Measurements from ENCODE around the gene COL26A1.

The COL26A1 gene

GRCh38 chr7:101393865-101394264 is 31.2 kb downstream of the COL26A1 start:
- Histone ChIP-seq H3K4me3 (no peak overlapping the region), H3K9ac (ENCODE audit: insufficient read length) (no peak overlapping the region), H3K27ac (no peak overlapping the region), H3K9me3 (ENCODE audit: low read depth, low read length) (no peaks in the 10 kb centered on the region), H3K36me3 (ENCODE audit: insufficient read depth, low read length) (no peaks in the 10 kb centered on the region)
- no peak for TF ChIP-seq EZH2 (IDR thresholded peaks at IDR 0.05)
- TF ChIP-seq POLR2AphosphoS5 (IDR thresholded peaks at IDR 0.05; ENCODE audit: borderline replicate concordance, low read depth, low read length) = no peak
- no peak for TF ChIP-seq FOXP2 (optimal IDR thresholded peaks at IDR 0.05; ENCODE audit: control extremely low read depth, extremely low read length, insufficient read depth)
- no peak for DNase-seq (ENCODE audit: low read depth, low spot score)

GRCh38 chr7:101395376-101395775 is 32.7 kb downstream of the COL26A1 start:
- H3K4me3 ChIP-seq = no peak overlapping the region
- DNase-seq (ENCODE audit: low read depth, low spot score) = no peak
- TF ChIP-seq EZH2 (IDR thresholded peaks at IDR 0.05) (no peak), POLR2AphosphoS5 (IDR thresholded peaks at IDR 0.05; ENCODE audit: borderline replicate concordance, low read depth, low read length) (no peak), FOXP2 (optimal IDR thresholded peaks at IDR 0.05; ENCODE audit: control extremely low read depth, extremely low read length, insufficient read depth) (no peak)
- H3K27ac ChIP-seq = no peak overlapping the region
- no peak overlapping the region for H3K9ac ChIP-seq (ENCODE audit: insufficient read length)
- H3K9me3 ChIP-seq (ENCODE audit: low read depth, low read length) = no peaks in the 10 kb centered on the region
- H3K36me3 ChIP-seq (ENCODE audit: insufficient read depth, low read length) = no peaks in the 10 kb centered on the region

GRCh38 chr7:101397243-101397642 is 34.6 kb downstream of the COL26A1 start:
- no peak for TF ChIP-seq POLR2AphosphoS5 (IDR thresholded peaks at IDR 0.05; ENCODE audit: borderline replicate concordance, low read depth, low read length)
- no peak for TF ChIP-seq FOXP2 (optimal IDR thresholded peaks at IDR 0.05; ENCODE audit: control extremely low read depth, extremely low read length, insufficient read depth)
- no peak for TF ChIP-seq EZH2 (IDR thresholded peaks at IDR 0.05)
- Histone ChIP-seq H3K4me3 (no peak overlapping the region), H3K9ac (ENCODE audit: insufficient read length) (no peak overlapping the region)

GRCh38 chr7:101397770-101398324 is 35.2 kb downstream of the COL26A1 start:
- TF ChIP-seq EZH2 (IDR thresholded peaks at IDR 0.05) (no peak), POLR2AphosphoS5 (IDR thresholded peaks at IDR 0.05; ENCODE audit: borderline replicate concordance, low read depth, low read length) (no peak), FOXP2 (optimal IDR thresholded peaks at IDR 0.05; ENCODE audit: control extremely low read depth, extremely low read length, insufficient read depth) (no peak)
- no peak for DNase-seq (ENCODE audit: low read depth, low spot score)
- Histone ChIP-seq H3K9ac (ENCODE audit: insufficient read length) (no peak overlapping the region), H3K27ac (no peak overlapping the region), H3K36me3 (ENCODE audit: insufficient read depth, low read length) (no peaks in the 10 kb centered on the region), H3K9me3 (ENCODE audit: low read depth, low read length) (no peaks in the 10 kb centered on the region), H3K4me3 (no peak overlapping the region)

More at GRCh38 chr7:101397243-101397642, 34.6 kb downstream of the COL26A1 start:
- H3K9me3 ChIP-seq (ENCODE audit: low read depth, low read length) = no peaks in the 10 kb centered on the region
- no peak overlapping the region for H3K27ac ChIP-seq
- no peaks in the 10 kb centered on the region for H3K36me3 ChIP-seq (ENCODE audit: insufficient read depth, low read length)
- no peak for DNase-seq (ENCODE audit: low read depth, low spot score)

- Histone ChIP-seq H3K36me3 (ENCODE audit: insufficient read depth, low read length) (no peaks in the 10 kb centered on the region), H3K27ac (no peak overlapping the region), H3K9me3 (ENCODE audit: low read depth, low read length) (no peaks in the 10 kb centered on the region), H3K4me3 (no peak overlapping the region), H3K9ac (ENCODE audit: insufficient read length) (no peak overlapping the region)
- no peak for TF ChIP-seq POLR2AphosphoS5 (IDR thresholded peaks at IDR 0.05; ENCODE audit: borderline replicate concordance, low read depth, low read length)
- TF ChIP-seq EZH2 (IDR thresholded peaks at IDR 0.05) = no peak
- TF ChIP-seq FOXP2 (optimal IDR thresholded peaks at IDR 0.05; ENCODE audit: control extremely low read depth, extremely low read length, insufficient read depth) = no peak
- no peak for DNase-seq (ENCODE audit: low read depth, low spot score)
Measured at GRCh38 chr7:101398396-101399289, 36.0 kb downstream of the COL26A1 start.

GRCh38 chr7:101399759-101400158 is 37.1 kb downstream of the COL26A1 start:
- TF ChIP-seq POLR2AphosphoS5 (IDR thresholded peaks at IDR 0.05; ENCODE audit: borderline replicate concordance, low read depth, low read length) (no peak), FOXP2 (optimal IDR thresholded peaks at IDR 0.05; ENCODE audit: control extremely low read depth, extremely low read length, insufficient read depth) (no peak), EZH2 (IDR thresholded peaks at IDR 0.05) (no peak)
- Histone ChIP-seq H3K27ac (0 out of 2 replicates have a peak overlapping the region, but pooled peaks have one; percentile 46), H3K9me3 (ENCODE audit: low read depth, low read length) (no peaks in the 10 kb centered on the region), H3K9ac (ENCODE audit: insufficient read length) (no peak overlapping the region), H3K4me3 (no peak overlapping the region), H3K36me3 (ENCODE audit: insufficient read depth, low read length) (no peaks in the 10 kb centered on the region)
- DNase-seq (ENCODE audit: low read depth, low spot score) = no peak

- H3K36me3 ChIP-seq (ENCODE audit: insufficient read depth, low read length) = no peaks in the 10 kb centered on the region
- no peak overlapping the region for H3K4me3 ChIP-seq
- TF ChIP-seq POLR2AphosphoS5 (IDR thresholded peaks at IDR 0.05; ENCODE audit: borderline replicate concordance, low read depth, low read length) = no peak
- no peak overlapping the region for H3K9ac ChIP-seq (ENCODE audit: insufficient read length)
- no peak for DNase-seq (ENCODE audit: low read depth, low spot score)
- H3K9me3 ChIP-seq (ENCODE audit: low read depth, low read length) = no peaks in the 10 kb centered on the region
- H3K27ac ChIP-seq = peak overlapping the region; percentile 93; the same call in 1 of the 2 replicates
Measured at GRCh38 chr7:101400751-101401150, 38.1 kb downstream of the COL26A1 start.

GRCh38 chr7:101401390-101402080 is 38.9 kb downstream of the COL26A1 start:
- Histone ChIP-seq H3K9me3 (ENCODE audit: low read depth, low read length) (no peaks in the 10 kb centered on the region), H3K36me3 (ENCODE audit: insufficient read depth, low read length) (no peaks in the 10 kb centered on the region), H3K4me3 (peak overlapping the region; percentile 72), H3K27ac (peak overlapping the region; percentile 93), H3K9ac (ENCODE audit: insufficient read length) (no peak overlapping the region)
- no peak for DNase-seq (ENCODE audit: low read depth, low spot score)
- TF ChIP-seq FOXP2 (optimal IDR thresholded peaks at IDR 0.05; ENCODE audit: control extremely low read depth, extremely low read length, insufficient read depth) = no peak
- no peak for TF ChIP-seq EZH2 (IDR thresholded peaks at IDR 0.05)
- no peak for TF ChIP-seq POLR2AphosphoS5 (IDR thresholded peaks at IDR 0.05; ENCODE audit: borderline replicate concordance, low read depth, low read length)

Measured in SK-N-MC (cell line).